A673 (cell line): Measurements from ENCODE around the gene HLA-DQB2.

ENCODE experiments used
- CTCF ChIP-seq: fragments of 300-800, 200-600 bp; sonication (generic); conservative IDR thresholded peaks from 2 replicates; pipeline ENCODE4 v1.5.1; 2017; ENCODE audit warnings: low read depth, mild to moderate bottlenecking, antibody characterized with exemption, low read length, moderate library complexity, mixed read lengths
- EZH2 ChIP-seq: fragments of 200-600 bp; sonication (generic); IDR thresholded peaks from 2 replicates; pipeline ENCODE4 v1.6.1; 2017; ENCODE audit warnings: borderline replicate concordance, low read depth, mild to moderate bottlenecking, mixed read lengths, antibody characterized with exemption, low read length; ENCODE audit not compliant: poor library complexity, severe bottlenecking

GRCh38 chr6:32761072-32761471, 2.3 kb downstream of the HLA-DQB2 start:
- TF ChIP-seq EZH2 (no peak), CTCF (no peak)
